ENCODE measurements around the gene STARD3.
"Not testable (repeated sequence)": the region's sequence is repeated elsewhere in the genome, so short reads cannot be mapped to it uniquely, and the experiment has no call there.

The STARD3 gene

GRCh38 chr17:39636927-39637736, at the start of gene STARD3:
Gene STARD3 (plus strand): TSS chr17:39637144. CDS start chr17:39653532, 16,388 bp downstream.
- DNase-seq: peak; percentile 95

DNA sequence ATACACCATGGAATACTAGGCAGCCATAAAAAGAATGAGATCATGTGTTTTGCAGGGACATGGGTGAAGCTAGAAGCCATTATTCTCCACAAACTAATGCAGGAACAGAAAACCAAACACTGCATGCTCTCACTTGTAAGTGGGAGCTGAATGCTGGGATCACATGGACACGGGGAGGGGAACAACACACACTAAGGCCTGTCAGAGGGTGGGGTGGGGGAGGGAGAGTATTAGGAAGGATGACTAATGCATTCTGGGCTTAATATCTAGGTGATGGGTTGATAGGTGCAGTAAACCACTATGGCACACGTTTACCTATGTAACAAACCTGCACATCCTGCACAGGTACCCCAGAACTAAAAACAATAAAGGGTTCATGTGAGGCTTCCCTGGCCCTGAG, 46.8 kb upstream of the STARD3 start:
- not testable (repeated sequence) for DNase-seq

GRCh38 chr17:39591958-39592954, 44.7 kb upstream of the STARD3 start:
- peak; percentile 46 for DNase-seq

DNA sequence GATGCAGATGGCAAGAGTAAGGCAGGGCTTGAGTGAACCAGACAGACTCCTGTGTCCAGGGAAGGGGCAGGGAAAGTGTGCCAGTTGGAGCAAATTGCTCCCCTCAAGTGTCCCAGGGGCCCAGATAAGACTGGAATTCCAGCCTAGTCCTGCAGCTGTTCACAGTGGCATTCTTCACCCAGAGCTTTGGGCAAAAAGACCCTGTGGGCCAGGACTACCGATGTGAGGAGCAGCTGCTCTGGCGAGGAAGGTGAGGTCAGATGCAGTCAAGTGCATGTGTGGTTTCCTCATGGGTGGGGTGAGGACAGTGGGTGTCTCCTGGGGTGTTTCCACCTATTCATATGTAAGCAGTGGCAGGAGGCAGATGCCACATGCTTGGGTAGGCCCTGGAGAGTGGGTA, 43.6 kb upstream of the STARD3 start:
- no peak for DNase-seq

DNA sequence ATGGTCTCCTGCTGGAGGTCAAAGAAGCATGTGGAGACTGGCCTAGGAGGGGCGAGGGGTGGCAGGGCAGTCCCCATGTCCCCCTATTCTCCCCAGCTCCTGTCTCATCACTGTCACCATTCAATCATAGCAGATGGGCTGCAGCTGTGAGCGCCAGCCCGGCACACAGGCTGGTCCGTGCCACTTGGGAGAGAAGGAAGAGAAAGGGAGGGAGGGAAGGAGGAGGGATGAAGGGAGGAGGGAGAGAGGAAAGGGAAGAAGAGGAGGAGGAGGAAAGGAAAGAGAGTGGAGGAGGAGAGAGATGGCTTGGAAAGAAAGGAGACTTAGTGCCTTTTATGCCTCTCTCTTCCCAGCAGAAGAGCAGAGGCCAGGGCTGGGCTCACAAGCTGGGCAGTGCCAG, 41.6 kb upstream of the STARD3 start:
- DNase-seq: no peak

GRCh38 chr17:39595928-39596510, 40.9 kb upstream of the STARD3 start:
- DNase-seq: no peak

DNA sequence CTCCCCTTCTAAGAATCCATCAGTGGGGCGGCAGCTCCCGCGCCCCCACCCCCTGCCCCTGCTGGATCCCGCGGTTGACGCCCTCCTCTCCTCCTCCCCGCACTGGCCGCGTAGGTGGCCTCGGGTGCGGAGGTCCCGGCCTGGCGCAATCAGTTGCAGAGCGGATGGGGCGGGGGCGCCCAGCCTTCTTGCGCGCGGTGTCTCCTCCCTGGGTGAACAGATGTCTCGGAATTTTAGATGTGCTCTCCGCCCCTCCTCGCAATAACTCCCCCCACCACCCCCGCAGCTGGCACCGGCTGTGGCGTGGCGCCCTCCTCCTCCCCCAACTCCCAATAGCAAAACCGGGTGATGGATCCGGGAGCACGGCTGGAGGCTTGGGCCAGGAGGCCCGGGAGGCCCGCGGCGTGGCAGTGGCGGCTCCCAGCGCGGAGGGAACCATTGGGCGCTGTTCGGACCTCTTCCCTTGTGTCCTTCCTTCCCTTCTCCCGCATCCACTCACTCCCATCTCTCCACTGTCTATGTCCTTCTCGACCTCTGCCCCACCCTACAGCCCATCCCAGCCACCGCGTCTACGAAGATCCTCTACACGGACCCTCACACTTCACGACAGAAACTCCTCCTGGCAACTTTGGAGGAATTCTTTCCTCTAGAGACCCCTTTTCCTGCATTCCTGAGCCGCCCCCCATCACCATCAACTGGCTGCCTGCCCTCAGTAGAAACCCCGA, 40.2 kb upstream of the STARD3 start:
- no peak for DNase-seq

DNA sequence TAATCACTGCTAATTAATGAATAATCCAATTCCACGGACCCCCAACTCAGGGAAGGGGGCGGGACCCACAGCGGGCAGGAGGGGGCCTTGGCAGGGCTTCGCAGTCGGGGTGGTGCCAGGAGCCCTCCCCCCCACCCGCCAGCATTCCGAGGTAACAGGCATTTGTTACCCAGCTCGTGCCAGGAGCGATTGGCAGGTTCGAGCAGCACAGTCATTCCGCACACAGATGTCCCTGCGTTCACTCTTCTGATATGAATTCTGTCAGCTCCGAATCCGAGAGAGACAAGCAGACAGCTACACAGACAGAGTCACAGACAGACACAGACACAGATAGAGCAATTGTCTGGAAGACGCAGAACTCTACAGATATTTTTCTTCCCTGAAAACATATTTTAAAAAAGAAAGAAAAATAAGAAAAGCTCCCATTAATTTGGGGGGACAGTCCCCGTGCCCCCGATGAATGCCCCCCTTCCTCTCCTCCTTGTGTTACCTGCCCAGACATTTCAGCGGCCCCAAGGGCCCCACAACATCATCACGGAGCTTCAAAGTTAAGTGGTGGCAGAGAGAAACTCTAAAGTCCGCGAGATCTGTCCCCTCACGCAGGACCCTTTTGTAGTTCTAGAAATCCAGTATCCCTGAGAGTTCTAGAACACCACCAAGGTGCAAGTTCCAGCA, 39.4 kb upstream of the STARD3 start:
- no peak for DNase-seq

GRCh38 chr17:39598047-39598481, 38.9 kb upstream of the STARD3 start:
- DNase-seq: no peak

GRCh38 chr17:39598630-39599003, 38.3 kb upstream of the STARD3 start:
- DNase-seq: no peak

- DNase-seq: no peak
Observed at GRCh38 chr17:39599004-39599664, 37.8 kb upstream of the STARD3 start.

DNA sequence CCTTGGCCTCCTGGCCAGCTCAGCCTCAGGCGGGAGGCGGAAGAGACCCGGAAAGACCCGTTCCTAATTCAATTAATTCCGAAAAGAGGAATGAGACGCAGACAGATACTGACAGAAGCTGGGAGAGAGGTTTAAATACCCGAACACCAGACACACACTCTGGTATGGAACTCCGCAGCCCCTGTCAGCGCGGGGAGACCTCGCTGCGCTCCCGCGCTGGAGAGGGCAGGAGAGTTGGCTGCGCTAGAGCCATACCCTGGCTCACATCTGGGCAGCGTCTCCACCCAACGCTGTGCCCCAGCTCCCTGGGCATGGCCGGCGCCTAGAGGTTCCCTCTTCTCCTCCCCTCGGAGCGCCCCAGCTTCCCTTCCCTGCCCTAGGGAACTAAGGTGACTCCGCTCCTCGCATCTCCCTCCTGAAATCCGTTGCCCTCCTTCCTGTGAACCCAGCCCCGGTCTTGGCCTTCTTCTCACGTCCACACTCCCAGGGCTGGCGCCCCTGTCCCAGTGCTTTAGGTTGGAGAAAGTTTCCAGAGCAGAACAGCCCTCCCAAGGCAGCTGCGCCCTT, 37.2 kb upstream of the STARD3 start:
- no peak for DNase-seq

DNA sequence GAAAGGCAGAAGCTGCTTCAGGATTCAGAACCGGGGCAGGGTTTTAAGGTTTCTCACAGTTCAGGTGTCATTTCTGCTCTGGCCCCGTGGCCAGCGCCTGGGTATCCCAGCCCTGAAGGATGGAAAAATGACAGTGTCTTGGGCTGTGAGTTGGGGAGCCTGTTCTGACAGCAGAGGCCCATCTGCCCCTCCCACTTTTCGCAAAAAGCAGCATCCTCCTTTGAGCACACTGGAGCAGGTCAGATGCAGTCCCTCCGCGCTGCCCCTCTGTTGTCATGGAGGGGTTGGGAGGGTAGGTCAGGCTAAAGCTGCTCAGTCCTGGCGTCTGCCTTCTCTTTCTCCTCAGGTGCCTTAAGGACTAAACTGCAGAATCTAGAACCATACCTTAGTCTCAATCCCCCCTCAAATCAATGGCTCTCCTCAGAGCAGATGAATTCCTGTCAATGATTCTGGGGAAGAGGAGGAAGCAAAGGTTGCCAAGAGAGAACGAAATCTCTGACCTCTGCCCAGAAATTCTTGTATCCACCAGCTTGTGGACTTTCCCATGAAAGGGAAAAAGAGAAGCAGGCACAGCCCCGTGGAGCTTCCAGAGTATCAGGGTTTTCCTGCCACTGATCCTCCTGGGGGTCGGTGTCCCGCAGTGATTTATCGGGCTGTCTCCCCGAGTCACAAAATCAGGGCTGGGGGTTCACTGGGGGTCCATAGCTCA, 36.5 kb upstream of the STARD3 start:
- no peak for DNase-seq

- no peak for DNase-seq
Observed at GRCh38 chr17:39600997-39601597, 35.8 kb upstream of the STARD3 start.

DNA sequence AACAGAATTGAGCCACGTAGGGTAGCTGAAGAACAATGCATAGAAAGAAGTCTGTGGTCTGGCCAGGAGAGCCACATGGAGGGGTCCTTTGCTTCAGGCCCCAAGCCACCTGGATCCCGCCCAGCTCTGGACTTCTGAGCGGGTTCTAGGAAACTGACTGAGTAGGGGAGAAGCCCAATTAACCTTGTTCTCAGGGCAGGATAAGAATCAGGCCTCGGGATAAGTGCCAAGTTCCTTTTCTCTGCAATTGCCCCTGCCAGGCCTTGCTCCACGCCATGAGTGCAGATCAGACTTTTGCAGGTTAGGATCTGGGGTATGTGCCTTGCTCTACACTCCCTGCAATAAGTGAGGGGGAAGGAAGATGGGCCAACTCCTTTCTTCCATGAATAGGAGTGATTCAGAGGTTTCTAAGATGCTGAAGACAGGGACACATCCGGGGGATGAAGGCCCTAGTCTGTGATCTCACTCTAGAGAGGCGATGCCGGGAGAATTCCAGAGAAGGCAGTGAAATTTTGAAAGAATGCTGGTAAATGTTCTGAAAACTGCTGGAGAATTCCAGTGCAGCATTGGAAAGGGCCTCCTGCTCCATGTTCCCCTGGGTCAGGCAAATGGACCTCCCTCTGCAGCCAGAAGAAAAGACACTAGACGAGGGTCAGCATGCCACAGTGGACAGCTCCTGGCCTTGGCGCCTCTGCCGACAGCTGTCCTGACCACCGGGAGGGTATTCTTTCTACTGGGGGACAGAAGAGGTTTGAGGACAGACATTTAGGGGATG, 35.0 kb upstream of the STARD3 start:
- DNase-seq: no peak

DNA sequence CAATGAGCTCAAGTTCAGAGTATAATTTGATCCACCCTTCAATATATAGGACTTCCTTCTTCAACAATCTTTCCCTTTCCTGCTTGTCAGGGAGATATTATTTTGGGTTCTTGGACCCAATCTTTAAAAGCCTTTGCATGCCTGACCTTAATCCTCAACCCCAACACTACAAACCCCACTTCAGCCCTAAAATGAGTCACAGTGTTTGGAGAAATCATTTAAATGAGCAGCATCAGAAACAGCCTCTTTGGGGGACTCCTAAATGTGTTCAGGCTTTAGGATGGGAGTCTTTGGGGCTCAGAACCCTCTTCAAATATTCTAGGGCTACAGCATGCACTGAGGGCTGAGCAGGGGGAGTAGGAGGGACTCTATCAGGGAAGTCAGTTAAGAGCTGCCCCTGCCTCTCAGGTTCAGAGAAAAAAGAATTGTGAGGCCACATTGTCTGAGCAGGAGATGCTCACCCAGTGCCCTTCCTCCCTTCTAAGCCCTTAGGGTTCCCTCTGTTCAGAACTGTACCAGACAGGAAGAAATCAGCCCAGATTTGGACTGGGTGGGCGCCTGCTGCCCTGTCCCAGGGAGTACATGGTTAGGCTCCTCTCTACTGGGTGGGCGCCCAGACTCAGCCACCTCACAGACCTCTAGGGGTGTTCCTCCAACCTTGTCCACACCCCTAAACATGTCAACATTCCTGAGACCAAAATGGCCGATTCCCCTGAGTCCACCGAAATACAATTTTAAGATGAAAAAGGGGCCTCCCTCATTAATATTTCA, 34.2 kb upstream of the STARD3 start:
- DNase-seq: no peak

GRCh38 chr17:39603304-39604016, 33.5 kb upstream of the STARD3 start:
- DNase-seq: no peak

Measured in CD4-positive, alpha-beta T cell treated with Interleukin-6 for 4 hours (primary cell).